ES-I3 (cell line): ENCODE data around the gene ATG5.

Experiments used
- H3K36me3 ChIP-seq: 2 replicates; pipeline ENCODE4 v1.6.1; 2013; ENCODE audit warnings: mild to moderate bottlenecking, low read length, control low read depth, moderate library complexity; ENCODE audit not compliant: insufficient read depth
- H3K4me1 ChIP-seq: 2 replicates; pipeline ENCODE4 v1.6.1; 2013; ENCODE audit warnings: mild to moderate bottlenecking, control low read depth, low read length; ENCODE audit not compliant: insufficient read depth
- H3K9ac ChIP-seq: 2 replicates; pipeline ENCODE4 v1.6.1; 2013; ENCODE audit warnings: low read depth, mild to moderate bottlenecking, low read length, moderate library complexity
- H3K9me3 ChIP-seq: 2 replicates; pipeline ENCODE4 v1.6.1; 2013; ENCODE audit warnings: mild to moderate bottlenecking, low read length, moderate library complexity; ENCODE audit not compliant: control insufficient read depth, insufficient read depth

The ATG5 gene

DNA sequence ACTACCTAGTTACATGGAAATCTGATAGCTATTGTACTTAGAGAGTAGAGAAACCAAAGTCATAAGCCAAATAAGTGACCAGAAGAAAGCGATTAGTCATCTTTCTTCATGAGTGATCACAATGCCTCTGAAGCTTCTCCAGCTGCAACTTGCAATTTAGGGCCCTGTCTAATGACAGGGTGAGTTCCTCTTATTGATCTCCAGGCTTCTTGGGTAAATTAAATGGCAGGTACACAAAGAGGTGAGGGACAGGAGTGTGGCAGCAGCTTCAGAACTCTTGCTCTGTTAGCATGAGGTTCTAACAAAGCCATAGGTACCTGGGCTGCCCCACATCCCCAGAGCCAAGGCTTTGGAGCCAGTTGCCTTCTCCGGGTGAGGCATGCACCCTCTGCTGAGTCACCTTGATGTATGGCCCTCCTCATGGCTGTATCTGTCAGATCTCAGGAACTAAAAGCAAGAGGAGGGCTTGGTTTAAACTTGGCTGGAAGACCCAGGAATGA lies 178.7 kb downstream of the ATG5 start:
- no peaks in the 10 kb centered on the region; the same call in 1 of the 2 replicates for H3K4me1 ChIP-seq
- no peaks in the 10 kb centered on the region for H3K36me3 ChIP-seq
- no peaks in the 10 kb centered on the region for H3K9me3 ChIP-seq
- no peak overlapping the region for H3K9ac ChIP-seq

DNA sequence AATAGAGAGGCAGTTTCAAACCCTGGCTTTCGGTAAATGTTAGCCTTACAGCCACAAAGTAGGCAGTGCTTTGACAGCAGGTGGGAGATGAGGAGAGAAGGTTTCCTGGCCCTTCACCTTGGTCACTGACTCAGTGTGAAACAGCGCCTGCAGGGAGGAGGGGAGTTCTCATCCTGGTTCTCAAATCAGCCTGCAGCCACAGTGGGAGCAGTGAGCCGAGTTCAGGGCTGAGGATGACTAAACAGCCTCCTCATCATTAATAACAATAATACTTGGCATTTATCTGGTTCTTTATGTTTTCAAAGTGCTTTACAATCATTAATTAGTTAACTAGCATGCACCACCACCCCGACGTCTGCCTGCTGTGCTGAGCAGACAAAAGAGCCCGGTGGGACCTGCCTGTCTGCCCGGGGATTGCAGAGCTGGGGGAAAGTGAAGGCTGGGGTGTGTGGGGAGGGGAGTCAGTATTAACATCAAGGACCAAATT lies 179.8 kb downstream of the ATG5 start:
- no peak overlapping the region for H3K9ac ChIP-seq
- H3K4me1 ChIP-seq = no peaks in the 10 kb centered on the region; the same call in 1 of the 2 replicates
- no peaks in the 10 kb centered on the region for H3K9me3 ChIP-seq
- no peaks in the 10 kb centered on the region for H3K36me3 ChIP-seq

DNA sequence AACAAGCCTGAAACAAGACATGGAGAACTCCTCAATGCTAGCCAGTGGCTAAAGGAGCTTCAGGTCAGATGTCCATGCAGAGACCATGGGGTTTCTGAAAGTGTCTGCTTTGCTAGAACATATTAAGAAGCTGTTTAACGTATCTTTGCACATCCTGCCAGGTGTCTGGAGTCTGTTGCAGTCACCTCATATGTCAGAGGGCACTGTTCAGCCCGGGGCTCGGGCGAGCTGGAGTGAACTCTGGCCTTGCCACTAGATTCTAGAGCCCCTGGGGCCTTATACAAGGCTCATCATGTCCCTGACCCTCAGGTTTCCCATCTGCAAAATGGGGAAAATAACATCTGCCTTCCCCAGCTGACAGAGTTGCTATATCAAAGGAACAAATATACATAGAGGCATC lies 180.4 kb downstream of the ATG5 start:
- Histone ChIP-seq H3K4me1 (no peaks in the 10 kb centered on the region; the same call in 1 of the 2 replicates), H3K9ac (no peak overlapping the region)

DNA sequence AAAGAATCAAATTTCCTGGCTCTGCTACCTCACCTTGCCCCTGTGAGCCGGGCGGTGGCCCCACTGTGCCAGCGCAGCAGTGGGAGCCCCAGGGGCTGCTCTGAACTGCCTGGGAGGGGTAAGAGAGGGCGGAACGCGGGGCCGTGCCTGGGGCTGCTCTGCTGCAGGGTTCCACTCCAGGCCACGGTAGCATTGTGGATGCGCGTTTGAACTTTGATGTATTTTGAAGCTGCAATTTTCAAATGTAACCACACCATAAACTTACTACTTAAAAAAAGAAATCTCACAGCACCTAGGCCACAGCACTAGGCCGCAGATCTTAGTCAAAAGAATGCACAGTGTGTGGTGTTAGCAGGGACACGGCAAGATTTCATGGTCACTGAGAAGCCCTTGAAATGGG lies 181.9 kb downstream of the ATG5 start:
- Histone ChIP-seq H3K9me3 (no peaks in the 10 kb centered on the region), H3K4me1 (no peaks in the 10 kb centered on the region; the same call in 1 of the 2 replicates), H3K36me3 (no peaks in the 10 kb centered on the region), H3K9ac (no peak overlapping the region)

More for the DNA sequence above, 180.4 kb downstream of the ATG5 start:
- Histone ChIP-seq H3K9me3 (no peaks in the 10 kb centered on the region), H3K36me3 (no peaks in the 10 kb centered on the region)

DNA sequence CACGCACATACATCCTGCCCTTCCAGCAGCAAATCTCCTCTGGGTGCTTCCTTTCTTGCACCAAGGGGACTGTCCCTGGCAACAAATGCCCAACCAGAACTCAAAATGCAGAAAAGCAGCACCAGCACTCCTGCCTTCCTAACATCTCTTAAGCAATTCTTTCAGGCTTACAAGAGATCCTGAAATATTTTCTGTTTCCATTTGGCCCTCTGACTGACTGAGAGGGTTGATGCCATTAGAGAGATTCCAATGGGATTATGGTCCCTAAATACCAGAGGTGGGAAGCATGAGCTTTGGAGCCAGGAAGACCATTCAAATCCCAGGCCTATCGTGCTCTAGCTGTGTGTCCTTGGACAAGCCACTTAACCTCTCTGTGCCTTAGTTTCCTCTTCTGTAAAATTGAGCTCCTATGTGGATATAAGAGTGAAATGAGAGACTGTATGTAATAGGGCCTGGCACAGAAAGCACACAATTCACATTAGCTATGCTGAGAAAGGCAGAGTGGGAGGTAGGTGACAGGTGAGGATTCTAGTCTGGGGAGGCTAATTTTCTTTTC lies 182.6 kb downstream of the ATG5 start:
- no peak overlapping the region for H3K9ac ChIP-seq
- H3K36me3 ChIP-seq = no peaks in the 10 kb centered on the region
- no peaks in the 10 kb centered on the region for H3K9me3 ChIP-seq
- no peaks in the 10 kb centered on the region; the same call in 1 of the 2 replicates for H3K4me1 ChIP-seq

DNA sequence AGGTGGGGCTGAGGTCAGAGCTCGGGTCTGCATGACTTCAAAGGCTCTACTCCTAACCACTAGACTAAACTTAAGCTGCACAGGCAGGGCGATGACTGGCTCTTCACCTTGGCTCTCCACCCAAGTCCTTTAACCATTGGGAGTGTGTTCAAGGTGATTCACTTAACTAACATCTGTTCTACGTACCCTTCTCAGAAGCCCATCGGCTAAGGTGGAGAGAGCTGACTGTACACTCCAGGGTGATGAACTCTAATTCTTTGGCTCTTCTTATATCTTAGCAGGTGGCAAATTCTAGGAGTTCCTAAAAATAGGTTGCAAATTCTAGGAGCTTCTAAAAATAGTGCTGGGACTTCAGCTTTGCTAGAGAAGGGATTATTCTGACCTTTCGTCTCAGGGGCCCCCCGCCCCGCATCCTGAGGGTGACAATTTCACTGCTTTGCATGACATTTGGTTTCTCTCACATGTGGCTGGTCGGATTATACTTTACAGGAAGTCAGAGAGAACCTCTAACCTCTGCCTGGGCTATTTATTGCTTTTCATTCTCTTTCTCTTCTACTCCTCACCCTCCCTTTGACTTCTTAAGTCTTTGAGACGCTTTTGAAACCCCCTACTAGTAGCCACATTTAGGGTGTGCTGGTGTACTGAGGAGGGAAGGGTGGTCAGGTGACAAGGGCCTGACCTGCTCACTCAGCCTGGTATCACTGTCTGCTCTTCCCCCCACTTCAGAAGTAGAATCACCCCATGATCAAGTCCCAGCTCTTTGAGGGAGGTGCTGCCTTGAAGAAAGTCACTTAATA lies 183.9 kb downstream of the ATG5 start:
- no peaks in the 10 kb centered on the region; the same call in 1 of the 2 replicates for H3K4me1 ChIP-seq
- no peaks in the 10 kb centered on the region for H3K36me3 ChIP-seq
- H3K9ac ChIP-seq = no peak overlapping the region
- H3K9me3 ChIP-seq = no peaks in the 10 kb centered on the region

DNA sequence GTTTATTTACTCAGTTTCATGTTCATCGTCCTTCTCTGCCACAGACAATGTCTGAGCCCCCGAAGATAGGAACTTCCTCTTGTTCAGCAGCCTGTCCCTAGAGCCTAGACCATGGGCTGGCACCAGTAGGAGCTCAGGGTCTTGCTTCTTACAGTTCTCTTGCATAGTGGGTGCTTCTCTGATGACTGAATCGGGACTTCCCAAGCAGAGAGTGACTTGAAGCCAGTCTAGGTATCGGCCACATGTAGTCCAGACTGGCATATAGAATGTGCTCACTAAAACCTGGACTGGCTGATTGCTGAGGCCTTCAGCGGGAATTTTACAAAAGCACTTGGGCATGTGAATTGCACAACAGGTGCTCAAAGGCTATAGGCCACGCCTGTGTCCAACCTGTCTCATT lies 187.4 kb downstream of the ATG5 start:
- H3K36me3 ChIP-seq = no peaks in the 10 kb centered on the region
- no peak overlapping the region for H3K9ac ChIP-seq
- H3K4me1 ChIP-seq = peaks cover 5% of the 10 kb centered on the region
- H3K9me3 ChIP-seq = no peaks in the 10 kb centered on the region

DNA sequence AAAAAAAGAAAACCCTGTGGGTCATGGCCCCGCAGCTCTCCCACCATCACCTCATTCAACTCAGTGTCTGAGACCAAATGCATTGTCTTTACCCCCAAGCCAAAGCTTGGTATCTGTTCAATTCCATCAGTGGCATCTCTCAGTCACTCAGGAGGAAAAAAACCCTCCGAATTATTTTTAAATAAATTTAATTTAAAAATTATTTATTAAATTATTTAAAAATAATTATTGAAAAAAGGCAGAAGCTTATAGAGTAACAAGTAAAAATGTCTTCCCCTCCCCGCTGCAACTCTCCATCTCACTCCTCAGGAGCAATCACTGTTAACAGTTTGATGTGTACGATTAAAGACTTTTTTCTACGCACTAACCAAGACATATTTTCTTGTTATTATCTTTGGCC lies 188.7 kb downstream of the ATG5 start:
- no peak overlapping the region for H3K9ac ChIP-seq
- H3K9me3 ChIP-seq = no peaks in the 10 kb centered on the region; the same call in 1 of the 2 replicates
- H3K36me3 ChIP-seq = no peaks in the 10 kb centered on the region
- H3K4me1 ChIP-seq = peaks cover 5% of the 10 kb centered on the region

DNA sequence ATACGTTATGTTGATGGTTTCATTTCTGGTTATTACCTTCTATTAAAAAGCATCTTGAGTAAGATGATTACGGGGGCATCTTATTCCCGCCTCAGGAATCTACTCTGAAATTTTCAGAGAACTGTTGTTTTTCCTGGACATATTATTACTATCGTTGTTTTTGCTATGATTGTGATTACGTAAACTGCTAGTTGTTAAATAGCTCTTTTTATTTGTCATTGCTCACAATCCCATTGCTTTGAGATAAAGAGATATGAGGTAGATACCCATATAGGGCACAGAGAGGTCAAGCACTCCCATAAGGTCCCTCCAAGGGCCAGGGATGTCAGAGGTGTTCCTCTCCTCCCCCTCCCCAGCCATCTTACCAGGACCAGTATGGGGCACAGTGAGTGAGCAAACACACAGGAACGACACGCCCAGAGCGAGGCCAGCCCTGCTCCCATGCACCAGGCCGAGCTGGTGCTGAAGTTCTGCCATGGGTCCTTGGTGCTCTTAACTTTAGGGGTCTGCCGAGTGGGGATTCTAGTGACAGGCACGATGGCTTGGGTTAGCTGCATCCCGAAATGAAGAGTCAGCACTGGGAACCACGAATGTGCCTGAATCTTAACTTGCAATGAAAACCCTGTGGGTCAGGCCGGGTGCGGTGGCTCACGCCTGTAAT lies 189.5 kb downstream of the ATG5 start:
- Histone ChIP-seq H3K9ac (no peak overlapping the region), H3K4me1 (peaks cover 5% of the 10 kb centered on the region; the same call in 1 of the 2 replicates), H3K36me3 (no peaks in the 10 kb centered on the region), H3K9me3 (no peaks in the 10 kb centered on the region; the same call in 1 of the 2 replicates)

DNA sequence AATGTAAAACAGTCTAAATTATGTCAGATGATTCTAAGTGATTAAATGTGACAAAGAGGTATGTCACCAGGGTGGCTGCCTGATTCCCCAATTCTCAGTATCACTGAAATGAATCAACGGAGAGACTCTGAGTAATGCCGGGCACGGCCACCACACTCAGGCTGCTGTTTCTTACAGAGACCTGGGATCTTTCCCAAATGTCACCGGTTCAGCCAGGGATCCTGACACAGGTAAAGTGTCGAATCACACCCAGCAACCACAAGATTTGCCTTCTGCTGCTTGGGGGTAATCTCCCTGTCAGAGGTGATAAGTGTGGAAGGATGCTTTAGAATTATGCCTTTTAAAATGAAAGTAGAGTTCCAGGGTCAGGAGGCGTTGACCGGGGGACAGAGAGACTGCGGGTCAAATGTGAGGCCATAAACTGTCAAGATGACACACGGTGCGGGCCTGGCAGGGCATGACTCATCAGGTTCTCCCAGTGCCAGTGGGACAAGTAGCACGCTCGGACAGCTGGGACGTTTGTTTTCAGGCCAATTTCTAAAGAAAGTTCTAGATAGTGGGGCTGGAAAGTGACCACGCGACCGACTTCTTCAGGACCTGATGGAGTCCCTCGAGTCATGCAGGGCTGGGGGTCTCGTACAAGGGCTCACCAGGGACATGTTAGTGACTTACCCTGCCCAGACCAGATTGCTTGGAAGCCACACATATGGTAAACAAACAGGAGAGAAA lies 190.5 kb downstream of the ATG5 start:
- H3K9me3 ChIP-seq = no peaks in the 10 kb centered on the region; the same call in 1 of the 2 replicates
- H3K9ac ChIP-seq = no peak overlapping the region

More for the DNA sequence above, 190.5 kb downstream of the ATG5 start:
- H3K36me3 ChIP-seq = no peaks in the 10 kb centered on the region
- H3K4me1 ChIP-seq = peaks cover 5% of the 10 kb centered on the region; the same call in 1 of the 2 replicates
